KOPT-K1 (cell line): Measurements from ENCODE around the gene UBE2QL1.

Source experiments
- H3K27ac ChIP-seq: fragments of 200-600 bp; sonication (generic); 2 replicates; pipeline ENCODE4 v1.5.1; 2016; ENCODE audit warnings: antibody characterized with exemption, mild to moderate bottlenecking, low read depth, low read length; ENCODE audit not compliant: poor library complexity, severe bottlenecking
- H3K36me3 ChIP-seq: fragments of 200-600 bp; sonication (generic); 2 replicates; pipeline ENCODE4 v1.5.1; 2017; ENCODE audit warnings: antibody characterized with exemption, mild to moderate bottlenecking, low read length, moderate library complexity; ENCODE audit not compliant: insufficient read depth
- H3K9me3 ChIP-seq: fragments of 200-600 bp; sonication (generic); 2 replicates; pipeline ENCODE4 v1.5.1; 2017; ENCODE audit warnings: antibody characterized with exemption, low read length, mild to moderate bottlenecking; ENCODE audit not compliant: insufficient read depth, poor library complexity, severe bottlenecking

Gene UBE2QL1

GRCh38 chr5:6442333-6442732 lies 6.3 kb upstream of the UBE2QL1 start:
- H3K36me3 ChIP-seq = no peaks in the 10 kb centered on the region
- no peak overlapping the region for H3K27ac ChIP-seq
- H3K9me3 ChIP-seq = peaks cover 11% of the 10 kb centered on the region

- Histone ChIP-seq H3K27ac (no peak overlapping the region), H3K36me3 (no peaks in the 10 kb centered on the region)
These were observed 5.3 kb upstream of the UBE2QL1 start for GRCh38 chr5:6443326-6443725.

DNA sequence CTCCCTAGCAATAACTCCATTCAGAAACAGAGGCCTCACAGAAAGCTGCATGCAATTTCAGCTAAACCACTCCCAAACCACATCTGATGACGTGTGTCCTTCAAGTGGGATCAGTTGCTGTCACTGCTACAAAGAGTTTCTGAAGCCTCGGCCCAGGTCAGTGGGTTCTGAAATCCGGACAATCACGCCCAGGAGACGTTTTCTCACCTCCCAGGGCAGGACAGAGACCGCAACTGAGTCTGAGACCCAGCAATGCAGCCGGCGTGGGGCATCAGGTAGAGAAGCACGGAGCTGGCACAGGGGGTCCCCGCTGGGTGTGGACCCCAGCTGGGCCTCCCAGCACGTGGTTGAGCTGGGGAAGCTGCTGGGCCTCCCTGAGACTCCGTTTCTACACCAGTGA lies 2.6 kb upstream of the UBE2QL1 start:
- H3K9me3 ChIP-seq = peaks cover 12% of the 10 kb centered on the region
- no peaks in the 10 kb centered on the region for H3K36me3 ChIP-seq
- no peak overlapping the region for H3K27ac ChIP-seq

More at GRCh38 chr5:6443326-6443725, 5.3 kb upstream of the UBE2QL1 start:
- H3K9me3 ChIP-seq = peaks cover 21% of the 10 kb centered on the region

- Histone ChIP-seq H3K9me3 (peaks cover 12% of the 10 kb centered on the region), H3K27ac (no peak overlapping the region), H3K36me3 (no peaks in the 10 kb centered on the region)
These were observed 1.9 kb upstream of the UBE2QL1 start for GRCh38 chr5:6446626-6447309.

- H3K27ac ChIP-seq = no peak overlapping the region
- H3K36me3 ChIP-seq = no peaks in the 10 kb centered on the region
- H3K9me3 ChIP-seq = peaks cover 12% of the 10 kb centered on the region
These were observed 1.1 kb upstream of the UBE2QL1 start for GRCh38 chr5:6447384-6448140.

DNA sequence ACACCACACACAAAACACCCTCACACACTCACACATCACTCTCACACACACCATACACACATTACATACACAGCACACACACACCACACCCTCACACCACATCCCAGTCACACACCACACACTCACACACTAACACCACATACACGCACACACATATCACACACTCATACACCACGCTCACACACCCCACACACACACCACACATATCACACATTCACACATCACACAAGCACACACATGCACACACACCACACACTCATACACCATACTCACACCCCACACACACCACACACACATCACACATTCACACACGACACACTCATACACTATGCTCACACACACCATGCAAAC lies 543 bp upstream of the UBE2QL1 start:
- Histone ChIP-seq H3K36me3 (no peaks in the 10 kb centered on the region), H3K9me3 (peaks cover 12% of the 10 kb centered on the region), H3K27ac (no peak overlapping the region)

GRCh38 chr5:6449465-6450158 lies 953 bp downstream of the UBE2QL1 start:
- Histone ChIP-seq H3K9me3 (peaks cover 12% of the 10 kb centered on the region), H3K27ac (no peak overlapping the region), H3K36me3 (no peaks in the 10 kb centered on the region)

DNA sequence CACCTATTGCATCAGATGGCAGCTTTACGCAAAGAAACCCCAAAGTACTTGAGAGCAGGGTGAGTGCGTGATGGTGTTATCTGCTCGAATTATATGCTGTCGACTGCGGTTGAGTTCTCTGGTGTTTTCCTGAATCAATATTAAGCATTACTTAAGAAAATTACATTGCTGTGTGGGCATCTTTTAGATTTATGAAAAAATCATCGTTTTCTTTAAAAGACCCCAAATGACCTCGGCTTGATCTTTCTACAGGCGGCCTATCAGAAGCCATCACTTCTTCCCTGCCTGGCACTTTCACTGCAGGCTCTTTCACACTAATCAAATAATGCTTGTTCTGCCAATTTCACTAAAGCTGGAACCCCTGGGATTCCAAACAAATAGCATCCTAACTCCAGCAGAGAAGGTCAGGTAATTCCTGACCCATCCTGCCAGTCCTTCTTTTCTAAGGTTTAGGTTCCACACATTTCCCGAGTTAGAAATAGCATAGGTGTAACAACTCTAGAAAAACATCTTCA lies 1.7 kb downstream of the UBE2QL1 start:
- H3K9me3 ChIP-seq = peaks cover 12% of the 10 kb centered on the region
- no peak overlapping the region for H3K27ac ChIP-seq
- H3K36me3 ChIP-seq = no peaks in the 10 kb centered on the region

DNA sequence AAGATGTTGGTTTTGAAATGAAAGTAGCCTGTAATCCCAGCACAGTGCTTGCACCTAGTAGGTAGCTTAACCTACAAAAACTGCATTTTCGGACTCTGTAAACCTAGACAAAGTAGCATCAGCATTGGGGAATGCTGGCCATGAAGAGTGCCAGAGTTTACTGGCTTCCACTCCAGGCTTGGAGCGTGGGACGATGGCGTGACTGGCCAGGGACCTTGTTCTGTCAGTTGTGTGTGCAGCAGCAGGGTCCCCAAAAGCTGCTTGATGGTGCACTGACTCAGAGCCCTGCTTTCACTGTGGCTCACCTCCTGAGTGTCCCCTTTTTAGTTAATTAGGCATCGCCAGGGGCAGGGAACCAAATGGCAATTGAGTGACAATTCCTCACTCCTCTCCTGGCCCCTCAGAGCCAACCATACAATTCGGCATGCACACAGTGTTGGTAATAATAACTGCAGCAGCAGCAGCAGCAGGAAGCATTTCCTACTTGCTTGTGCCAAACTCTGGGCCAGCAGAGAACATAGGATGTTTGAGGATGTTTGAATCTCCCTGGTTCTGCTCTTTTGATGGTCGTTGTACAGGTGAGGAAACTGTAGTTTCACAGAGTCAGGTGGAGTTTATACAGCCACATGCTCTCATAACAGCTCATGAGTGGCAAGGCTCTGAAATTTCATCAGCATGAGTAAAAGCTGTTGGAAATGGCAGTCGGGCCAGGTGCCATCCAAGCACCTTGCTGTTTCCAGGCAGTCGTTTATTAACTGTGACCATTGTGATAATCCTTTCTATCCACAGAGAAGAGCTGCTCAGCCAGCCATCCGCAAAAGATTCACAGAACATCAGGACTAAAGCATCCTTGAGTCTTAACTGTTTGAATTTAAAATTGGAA lies 4.2 kb downstream of the UBE2QL1 start:
- Histone ChIP-seq H3K27ac (no peak overlapping the region), H3K36me3 (no peaks in the 10 kb centered on the region), H3K9me3 (peaks cover 6% of the 10 kb centered on the region)

GRCh38 chr5:6453937-6454560 lies 5.4 kb downstream of the UBE2QL1 start:
- H3K27ac ChIP-seq = no peak overlapping the region
- H3K9me3 ChIP-seq = no peaks in the 10 kb centered on the region
- H3K36me3 ChIP-seq = no peaks in the 10 kb centered on the region

- H3K9me3 ChIP-seq = no peaks in the 10 kb centered on the region
- no peaks in the 10 kb centered on the region for H3K36me3 ChIP-seq
- no peak overlapping the region for H3K27ac ChIP-seq
These were observed 6.0 kb downstream of the UBE2QL1 start for GRCh38 chr5:6454628-6455053.

DNA sequence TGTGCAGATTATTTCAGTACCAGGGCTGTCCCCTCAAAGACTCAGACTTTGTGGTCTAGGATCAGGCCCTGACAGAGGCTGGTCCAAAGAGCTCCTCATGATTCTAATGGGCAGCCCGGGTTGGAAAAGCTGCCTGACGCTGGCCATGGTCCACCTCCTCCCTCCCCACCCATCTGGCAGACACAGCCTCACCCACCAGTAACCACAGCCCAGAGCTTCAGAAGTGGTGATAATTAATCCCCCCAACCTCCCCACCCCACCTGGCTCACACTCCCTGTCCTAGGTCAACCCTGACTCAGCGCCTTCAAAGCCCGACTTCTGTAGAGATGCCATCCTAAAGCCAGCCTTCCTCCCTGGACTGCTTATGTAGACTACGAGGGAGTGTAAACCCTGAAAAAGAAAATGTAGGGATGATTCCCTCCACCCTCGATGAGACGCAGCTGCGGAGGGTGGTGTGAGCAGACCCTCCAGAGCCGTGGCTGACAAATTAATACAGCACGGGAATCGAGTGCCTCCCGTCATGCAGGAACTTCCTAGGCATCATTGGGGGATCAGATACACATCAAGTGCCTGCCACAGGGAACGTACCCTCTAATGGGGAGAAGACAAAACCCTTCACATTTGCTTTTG lies 7.0 kb downstream of the UBE2QL1 start:
- no peaks in the 10 kb centered on the region for H3K9me3 ChIP-seq
- H3K36me3 ChIP-seq = no peaks in the 10 kb centered on the region
- H3K27ac ChIP-seq = no peak overlapping the region

GRCh38 chr5:6456766-6457370 lies 8.2 kb downstream of the UBE2QL1 start:
- no peak overlapping the region for H3K27ac ChIP-seq
- no peaks in the 10 kb centered on the region for H3K36me3 ChIP-seq
- no peaks in the 10 kb centered on the region for H3K9me3 ChIP-seq
